Measurements from ENCODE around the gene CCL20.

CCL20 gene

GRCh38 chr2:227802882-227803281 lies 10.8 kb upstream of the CCL20 start:
- TF ChIP-seq CTCF (conservative IDR thresholded peaks at IDR 0.05; ENCODE audit: low read depth, low read length): no peak
- H3K4me3 ChIP-seq (ENCODE audit: low read depth, low read length): no peak overlapping the region
- DNase-seq (ENCODE audit: low read depth): no peak

GRCh38 chr2:227804975-227805374 lies 8.7 kb upstream of the CCL20 start:
- TF ChIP-seq CTCF (conservative IDR thresholded peaks at IDR 0.05; ENCODE audit: low read depth, low read length): no peak
- DNase-seq (ENCODE audit: low read depth): peak; percentile 31
- H3K4me3 ChIP-seq (ENCODE audit: low read depth, low read length): no peak overlapping the region

GRCh38 chr2:227805578-227805977 lies 8.1 kb upstream of the CCL20 start:
- no peak for TF ChIP-seq CTCF (conservative IDR thresholded peaks at IDR 0.05; ENCODE audit: low read depth, low read length)
- no peak for DNase-seq (ENCODE audit: low read depth)
- no peak overlapping the region for H3K4me3 ChIP-seq (ENCODE audit: low read depth, low read length)

- no peak for DNase-seq (ENCODE audit: low read depth)
- TF ChIP-seq CTCF (conservative IDR thresholded peaks at IDR 0.05; ENCODE audit: low read depth, low read length): no peak
- no peak overlapping the region for H3K4me3 ChIP-seq (ENCODE audit: low read depth, low read length)
These were observed 4.7 kb upstream of the CCL20 start for GRCh38 chr2:227808936-227809335.

- TF ChIP-seq CTCF (conservative IDR thresholded peaks at IDR 0.05; ENCODE audit: low read depth, low read length): no peak
- no peak for DNase-seq (ENCODE audit: low read depth)
These were observed 1.6 kb upstream of the CCL20 start for GRCh38 chr2:227812001-227812400.

GRCh38 chr2:227813229-227813561 lies 447 bp upstream of the CCL20 start:
- H3K4me3 ChIP-seq (ENCODE audit: low read depth, low read length): no peak overlapping the region
- DNase-seq (ENCODE audit: low read depth): no peak
- no peak for TF ChIP-seq CTCF (conservative IDR thresholded peaks at IDR 0.05; ENCODE audit: low read depth, low read length)

More at GRCh38 chr2:227812001-227812400, 1.6 kb upstream of the CCL20 start:
- no peak overlapping the region for H3K4me3 ChIP-seq (ENCODE audit: low read depth, low read length)

GRCh38 chr2:227815066-227815465 lies 1.4 kb downstream of the CCL20 start:
- DNase-seq (ENCODE audit: low read depth): no peak
- no peak for TF ChIP-seq CTCF (conservative IDR thresholded peaks at IDR 0.05; ENCODE audit: low read depth, low read length)
- H3K4me3 ChIP-seq (ENCODE audit: low read depth, low read length): peak overlapping the region; percentile 47

All from choroid plexus epithelial cell (primary cell).